Trophoblast cell (in vitro differentiated cells and primary cell): ENCODE data around the gene RIPOR2.

Experiments
- DNase-seq, 2 donors: peaks; one replicate each; pipeline ENCODE4 v3.0.0-alpha.2; 2016
- H2AFZ ChIP-seq: 2 replicates; pipeline ENCODE4 v1.6.1; 2013; ENCODE audit warnings: low read length, moderate library complexity, mild to moderate bottlenecking; ENCODE audit not compliant: insufficient read depth, poor library complexity
- H2AK5ac ChIP-seq: 2 replicates; pipeline ENCODE4 v1.6.1; 2013; ENCODE audit warnings: mild to moderate bottlenecking, low read length
- H2BK120ac ChIP-seq: 2 replicates; pipeline ENCODE4 v1.6.1; 2013; ENCODE audit warnings: low read length, mild to moderate bottlenecking, moderate library complexity; ENCODE audit not compliant: insufficient read depth, poor library complexity
- H2BK12ac ChIP-seq: 2 replicates; pipeline ENCODE4 v1.6.1; 2013; ENCODE audit warnings: mild to moderate bottlenecking, low read length, moderate library complexity
- H2BK5ac ChIP-seq: 2 replicates; pipeline ENCODE4 v1.6.1; 2013; ENCODE audit warnings: low read length, low read depth, moderate library complexity, mild to moderate bottlenecking; ENCODE audit not compliant: poor library complexity
- H3K14ac ChIP-seq: 2 replicates; pipeline ENCODE4 v1.6.1; 2013; ENCODE audit warnings: mild to moderate bottlenecking, low read length
- H3K18ac ChIP-seq: 2 replicates; pipeline ENCODE4 v1.6.1; 2013; ENCODE audit warnings: mild to moderate bottlenecking, low read length
- H3K23ac ChIP-seq: 2 replicates; pipeline ENCODE4 v1.6.1; 2013; ENCODE audit warnings: low read length
- H3K27ac ChIP-seq: 2 replicates; pipeline ENCODE4 v1.5.1; 2013; ENCODE audit warnings: low read depth, mild to moderate bottlenecking, inconsistent platforms, low read length, moderate library complexity
- H3K27me3 ChIP-seq: 2 replicates; pipeline ENCODE4 v1.6.1; 2013; ENCODE audit warnings: inconsistent platforms, mild to moderate bottlenecking, low read length, moderate library complexity; ENCODE audit not compliant: insufficient read depth
- H3K36me3 ChIP-seq, 2 experiments: 1 replicate in 1 of 2; 2 replicates in 1 of 2; pipeline ENCODE4 v1.6.1; 2013; ENCODE audit warnings: low read length in 2 of 2, mild to moderate bottlenecking in 2 of 2, moderate library complexity in 1 of 2; ENCODE audit not compliant: insufficient read depth in 2 of 2, control insufficient read depth in 1 of 2
- H3K4ac ChIP-seq: 2 replicates; pipeline ENCODE4 v1.6.1; 2013; ENCODE audit warnings: low read depth, mild to moderate bottlenecking, low read length, moderate library complexity
- H3K4me1 ChIP-seq, 2 experiments: 1 replicate in 1 of 2; 2 replicates in 1 of 2; pipeline ENCODE4 v1.6.1; 2013; ENCODE audit warnings: low read length in 2 of 2, mild to moderate bottlenecking in 2 of 2, moderate library complexity in 1 of 2; ENCODE audit not compliant: insufficient read depth in 2 of 2, control insufficient read depth in 1 of 2
- H3K4me2 ChIP-seq: 2 replicates; pipeline ENCODE4 v1.6.1; 2013; ENCODE audit warnings: inconsistent platforms, mild to moderate bottlenecking, low read length, moderate library complexity
- H3K4me3 ChIP-seq: 2 replicates; pipeline ENCODE4 v1.5.1; 2013; ENCODE audit warnings: mild to moderate bottlenecking, low read depth, low read length, inconsistent platforms
- H3K79me1 ChIP-seq: one replicate; pipeline ENCODE4 v1.6.1; 2013; ENCODE audit warnings: low read length
- H3K79me2 ChIP-seq: 2 replicates; pipeline ENCODE4 v1.6.1; 2013; ENCODE audit warnings: low read length, mild to moderate bottlenecking; ENCODE audit not compliant: control insufficient read depth, insufficient read depth, poor library complexity
- H3K9ac ChIP-seq: 2 replicates; pipeline ENCODE4 v1.6.1; 2013; ENCODE audit warnings: mild to moderate bottlenecking, low read length
- H3K9me3 ChIP-seq: 2 replicates; pipeline ENCODE4 v1.6.1; 2013; ENCODE audit warnings: low read depth, mild to moderate bottlenecking, control low read depth, inconsistent platforms, low read length; ENCODE audit not compliant: insufficient read depth
- H4K12ac ChIP-seq: 2 replicates; pipeline ENCODE4 v1.6.1; 2013; ENCODE audit warnings: low read depth, mild to moderate bottlenecking, low read length, moderate library complexity
- H4K8ac ChIP-seq: 2 replicates; pipeline ENCODE4 v1.6.1; 2013; ENCODE audit warnings: low read depth, mild to moderate bottlenecking, low read length, moderate library complexity
- H4K91ac ChIP-seq: one replicate; pipeline ENCODE4 v1.6.1; 2013; ENCODE audit warnings: low read depth, mild to moderate bottlenecking, low read length, moderate library complexity
- WGBS: extraction: QIAGEN DNeasy Blood & Tissue Kit; methylation state at CpG from one replicate; pipeline ENCODE4 v1.1.7; 2013; ENCODE audit warnings: missing lambda C conversion rate; ENCODE audit not compliant: insufficient read length, insufficient coverage; ENCODE audit errors: extremely low coverage; 5-methylcytosine and 5-hydroxymethylcytosine counted together

Gene RIPOR2

DNA sequence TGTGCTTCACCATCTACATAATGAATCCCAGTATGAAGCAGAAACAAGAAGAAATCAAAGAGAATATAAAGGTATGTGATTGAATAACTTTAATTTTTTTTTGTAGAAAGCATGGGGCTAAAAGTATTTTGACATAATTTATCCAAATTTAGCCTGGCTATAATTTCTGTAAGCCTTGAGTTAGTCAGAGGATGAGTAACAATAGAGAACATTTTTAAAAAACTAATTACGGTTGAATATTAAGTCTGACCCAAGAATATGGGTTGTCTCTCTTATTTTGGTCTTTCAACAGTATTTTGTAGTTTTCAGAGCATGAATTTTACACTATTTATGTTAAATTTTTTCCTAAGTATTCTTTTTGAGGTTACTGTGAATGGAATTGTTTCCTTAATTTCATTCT lies 158.5 kb downstream of the RIPOR2 start:
- Histone ChIP-seq H3K9ac (no peak overlapping the region), H2AK5ac (no peak overlapping the region), H4K12ac (no peak overlapping the region), H3K4me1 (peaks cover 3% of the 10 kb centered on the region in 2 experiments), H2BK5ac (no peak overlapping the region), H3K27me3 (no peaks in the 10 kb centered on the region), H4K91ac (no peak overlapping the region), H3K79me1 (peaks cover 5% of the 10 kb centered on the region), H3K36me3 (peaks cover 4 to 9% of the 10 kb centered on the region in 2 experiments), H3K9me3 (no peaks in the 10 kb centered on the region), H3K27ac (no peak overlapping the region), H3K23ac (no peak overlapping the region), H2AFZ (no peak overlapping the region), H3K4me3 (no peak overlapping the region), H2BK12ac (no peak overlapping the region), H3K4ac (no peak overlapping the region), H4K8ac (no peak overlapping the region), H2BK120ac (no peak overlapping the region), H3K14ac (no peak overlapping the region), H3K79me2 (peaks cover 14% of the 10 kb centered on the region), H3K4me2 (no peak overlapping the region), H3K18ac (no peak overlapping the region)
- no peak for DNase-seq
- no CpG with 5 or more reads among the region's 1 CpG for WGBS

- DNase-seq: peak; percentile 87 to 92
- no peak overlapping the region for H4K8ac ChIP-seq
- H3K4ac ChIP-seq: peak overlapping the region; percentile 57
- no peak overlapping the region for H3K23ac ChIP-seq
- H3K79me2 ChIP-seq: peaks cover 14% of the 10 kb centered on the region
- peak overlapping the region; percentile 65 for H3K9ac ChIP-seq
- H3K18ac ChIP-seq: peak overlapping the region; percentile 66
- no peak overlapping the region for H2BK5ac ChIP-seq
- H2AK5ac ChIP-seq: no peak overlapping the region
- peaks cover 3% of the 10 kb centered on the region in 2 experiments for H3K4me1 ChIP-seq
- peak overlapping the region; percentile 50 for H3K14ac ChIP-seq
- peaks cover 5% of the 10 kb centered on the region for H3K79me1 ChIP-seq
- H4K91ac ChIP-seq: no peak overlapping the region
- no peaks in the 10 kb centered on the region for H3K9me3 ChIP-seq
- H3K27me3 ChIP-seq: no peaks in the 10 kb centered on the region
- no peak overlapping the region for H2BK120ac ChIP-seq
- peak overlapping the region; percentile 98 for H3K4me3 ChIP-seq
- peak overlapping the region; percentile 14 for H3K27ac ChIP-seq
- H3K4me2 ChIP-seq: peak overlapping the region; percentile 64
- H2BK12ac ChIP-seq: no peak overlapping the region
- no CpG with 5 or more reads among the region's 20 CpGs for WGBS
- H4K12ac ChIP-seq: no peak overlapping the region
- H2AFZ ChIP-seq: peak overlapping the region; percentile 63
- peaks cover 0 to 3% of the 10 kb centered on the region in 2 experiments for H3K36me3 ChIP-seq
Observed at GRCh38 chr6:24775520-24776058, 160.2 kb downstream of the RIPOR2 start.

DNA sequence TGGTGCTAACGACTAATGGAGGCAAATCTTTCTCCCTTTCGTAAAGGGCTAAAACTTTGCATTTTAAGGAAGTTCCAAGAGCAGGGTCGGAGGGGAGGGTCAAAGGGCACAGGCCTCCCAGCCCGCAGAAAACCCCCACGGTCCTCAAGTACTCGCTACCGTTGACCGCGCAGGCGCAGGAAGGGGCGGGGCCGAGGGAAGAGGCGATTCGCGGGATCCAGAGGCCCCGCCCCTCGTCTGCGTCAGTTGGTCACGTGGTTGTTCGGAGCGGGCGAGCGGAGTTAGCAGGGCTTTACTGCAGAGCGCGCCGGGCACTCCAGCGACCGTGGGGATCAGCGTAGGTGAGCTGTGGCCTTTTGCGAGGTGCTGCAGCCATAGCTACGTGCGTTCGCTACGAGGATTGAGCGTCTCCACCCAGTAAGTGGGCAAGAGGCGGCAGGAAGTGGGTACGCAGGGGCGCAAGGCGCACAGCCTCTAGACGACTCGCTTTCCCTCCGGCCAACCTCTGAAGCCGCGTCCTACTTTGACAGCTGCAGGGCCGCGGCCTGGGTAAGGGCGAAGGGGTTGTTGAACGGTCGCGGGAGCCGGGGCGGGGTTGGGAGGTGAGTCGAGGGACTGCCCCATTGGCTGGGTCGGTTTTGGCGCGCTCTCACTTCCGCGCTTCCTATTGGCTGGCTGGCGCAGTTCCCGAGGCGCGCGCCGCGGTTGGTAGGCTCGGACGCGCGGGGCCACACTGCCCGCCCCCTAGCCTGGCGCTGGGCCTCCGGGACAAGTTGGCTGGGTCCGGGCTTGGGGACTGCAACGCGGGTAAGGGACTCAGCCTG lies 160.9 kb downstream of the RIPOR2 start, which contains the start of gene GMNN:
TSS of gene GMNN (plus strand) at position 242 of the 824 bp plus-strand sequence. CDS start 2,310 bp downstream, outside the sequence.
- peak within 1 kb of the TSS; percentile 19 for H2BK12ac ChIP-seq
- peak within 1 kb of the TSS; percentile 90 for H2AK5ac ChIP-seq
- H4K12ac ChIP-seq: peak within 1 kb of the TSS; percentile 97
- H3K79me2 ChIP-seq: peaks cover 14% of the 10 kb centered on the region
- H3K79me1 ChIP-seq: peaks cover 5% of the 10 kb centered on the region
- H3K27me3 ChIP-seq: no peaks in the 10 kb centered on the region
- H3K4me3 ChIP-seq: peak within 1 kb of the TSS; percentile 98
- peak within 1 kb of the TSS; percentile 96 for H4K8ac ChIP-seq
- H3K9me3 ChIP-seq: no peaks in the 10 kb centered on the region
- H2AFZ ChIP-seq: peak within 1 kb of the TSS; percentile 100
- peak within 1 kb of the TSS; percentile 91 for H2BK120ac ChIP-seq
- H3K27ac ChIP-seq: peak within 1 kb of the TSS; percentile 87
- peak within 1 kb of the TSS; percentile 64 for H3K4me2 ChIP-seq
- H3K23ac ChIP-seq: no peak within 1 kb of the TSS
- H3K9ac ChIP-seq: peak within 1 kb of the TSS; percentile 91
- H3K14ac ChIP-seq: peak within 1 kb of the TSS; percentile 98
- WGBS: no CpG with 5 or more reads among the region's 75 CpGs
- peaks cover 3% of the 10 kb centered on the region in 2 experiments for H3K4me1 ChIP-seq
- H4K91ac ChIP-seq: peak within 1 kb of the TSS; percentile 97
- H3K36me3 ChIP-seq: peaks cover 0 to 3% of the 10 kb centered on the region in 2 experiments
- DNase-seq: peak; percentile 97 to 99
- H3K18ac ChIP-seq: peak within 1 kb of the TSS; percentile 93
- peak within 1 kb of the TSS; percentile 86 for H3K4ac ChIP-seq
- H2BK5ac ChIP-seq: peak within 1 kb of the TSS; percentile 93

DNA sequence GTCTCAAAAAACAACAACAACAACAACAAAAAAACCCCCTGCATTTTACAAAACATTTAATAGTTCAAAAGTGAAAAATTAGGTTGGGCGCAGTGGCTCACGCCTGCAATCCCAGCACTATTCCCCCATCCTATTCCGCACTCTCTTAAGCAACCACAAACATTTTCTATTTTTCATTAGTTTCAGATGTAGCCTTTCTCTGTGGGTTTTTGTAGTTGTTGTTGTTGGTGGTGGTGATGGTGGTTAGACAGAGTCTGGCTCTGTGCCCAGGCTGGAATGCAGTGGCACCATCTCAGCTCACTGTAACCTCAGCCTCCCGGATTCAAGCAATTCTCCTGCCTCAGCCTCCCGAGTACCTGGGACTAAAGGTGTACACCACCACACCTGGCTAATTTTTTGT lies 167.4 kb downstream of the RIPOR2 start:
- H3K4me2 ChIP-seq: no peak overlapping the region
- no peak overlapping the region for H3K14ac ChIP-seq
- H2BK120ac ChIP-seq: no peak overlapping the region
- H2AK5ac ChIP-seq: no peak overlapping the region
- H4K8ac ChIP-seq: no peak overlapping the region
- no peak overlapping the region for H3K18ac ChIP-seq
- H4K91ac ChIP-seq: no peak overlapping the region
- H3K4ac ChIP-seq: no peak overlapping the region
- no CpG with 5 or more reads among the region's 5 CpGs for whole genome bisulfite sequencing
- no peak overlapping the region for H2BK5ac ChIP-seq
- no peaks in the 10 kb centered on the region for H3K36me3 ChIP-seq
- no peaks in the 10 kb centered on the region for H3K4me1 ChIP-seq
- H3K27me3 ChIP-seq: no peaks in the 10 kb centered on the region
- H3K9ac ChIP-seq: no peak overlapping the region
- H3K79me2 ChIP-seq: no peaks in the 10 kb centered on the region
- no peak overlapping the region for H3K4me3 ChIP-seq
- H3K23ac ChIP-seq: no peak overlapping the region
- H3K9me3 ChIP-seq: peaks cover 2% of the 10 kb centered on the region
- no peak overlapping the region for H2AFZ ChIP-seq
- no peak overlapping the region for H4K12ac ChIP-seq
- H3K27ac ChIP-seq: no peak overlapping the region
- no peaks in the 10 kb centered on the region for H3K79me1 ChIP-seq
- DNase-seq: no peak
- H2BK12ac ChIP-seq: no peak overlapping the region
